Lung (tissue), 16 donors: ENCODE measurements around the gene CDC42EP3. TPM values are rescaled to one million over a fixed set of nuclear protein-coding genes. Genes with fewer than 3 reads are reported as not detected.

Experiments used
- ATAC-seq: fragments of 200-7000 bp; cut with Tn5 transposase; one replicate; pipeline ENCODE4 v1.9.1; 2020; ENCODE audit warnings: moderate number of reproducible peaks; ENCODE audit not compliant: insufficient read depth, low FRiP score
- DNase-seq, 3 donors: peaks; one replicate each; pipeline ENCODE4 v3.0.0-alpha.2; 2013 to 2017
- H3K27ac ChIP-seq, 2 donors: one replicate each; pipeline ENCODE4 v1.5.1; 2013; ENCODE audit warnings: mild to moderate bottlenecking in 2 of 2, moderate library complexity in 2 of 2, control low read depth in 1 of 2, inconsistent platforms in 1 of 2, low read depth in 1 of 2, low read length in 1 of 2
- H3K27me3 ChIP-seq, 3 donors: one replicate each; pipeline ENCODE4 v1.5.1; 2013; ENCODE audit warnings: low read length in 2 of 3; ENCODE audit not compliant: control insufficient read depth in 3 of 3, insufficient read depth in 3 of 3
- H3K36me3 ChIP-seq, 4 donors: one replicate each; pipeline ENCODE4 v1.5.1; 2013; ENCODE audit warnings: low read length in 4 of 4, mild to moderate bottlenecking in 1 of 4, moderate library complexity in 1 of 4; ENCODE audit not compliant: control insufficient read depth in 4 of 4, insufficient read depth in 4 of 4
- H3K4me1 ChIP-seq, 5 donors: one replicate each; pipeline ENCODE4 v1.5.1; 2013; ENCODE audit warnings: low read length in 5 of 5, mild to moderate bottlenecking in 2 of 5, moderate library complexity in 1 of 5; ENCODE audit not compliant: control insufficient read depth in 5 of 5, insufficient read depth in 5 of 5
- H3K4me3 ChIP-seq: one replicate; pipeline ENCODE4 v1.5.1; 2013; ENCODE audit warnings: mild to moderate bottlenecking, control low read depth, moderate library complexity
- H3K9ac ChIP-seq, 2 donors: one replicate each; pipeline ENCODE4 v1.5.1; 2013; ENCODE audit warnings: low read length in 2 of 2, control low read depth in 1 of 2; ENCODE audit not compliant: insufficient read depth in 1 of 2
- H3K9me3 ChIP-seq, 4 donors: one replicate each; pipeline ENCODE4 v1.5.1; 2013; ENCODE audit warnings: low read length in 3 of 4, mild to moderate bottlenecking in 1 of 4, moderate library complexity in 1 of 4; ENCODE audit not compliant: control insufficient read depth in 4 of 4, insufficient read depth in 3 of 4
- WGBS, 2 donors: extraction: QIAGEN DNeasy Blood & Tissue Kit; methylation state at CpG; one replicate each; pipeline ENCODE4 v1.1.7; 2013; 5-methylcytosine and 5-hydroxymethylcytosine counted together
- long read RNA-seq, 5 donors: transcript quantifications; one replicate each; lab custom pipeline, GENCODE V29; 2026
- polyA plus RNA-seq, 2 donors: library from polyadenylated mRNA; stranded (reverse); fragments of 200-250 nt; gene quantifications; one replicate each; pipeline ENCODE4 v1.2.1, GENCODE V29; 2013
- total RNA-seq, 2 donors: library from RNA; depleted of rRNA in 1 of 2; stranded (reverse); fragments of >200 nt in 1 of 2; gene quantifications; one replicate each; pipeline ENCODE4 v1.2.1, GENCODE V29; 2014 to 2021
- TF ChIP-seq, protein P1 (sequence below): IDR thresholded peaks from 2 replicates; pipeline ENCODE4 v1.5.1; 2012; ENCODE audit warnings: mild to moderate bottlenecking; ENCODE audit errors: control extremely low read depth, extremely low read depth
- donor health status: control.
- donor health status: control.
- donor health status: Bipolar disorder and iron deficiency.
- donor health status: healthy.
- donor health status: DM: yes; HTN: yes; CAD: no.

Gene CDC42EP3
- total RNA-seq (10 to 100 TPM; 38.7 to 59.0 TPM), polyA plus RNA-seq (10 to 100 TPM; 22.9 to 37.4 TPM)
- long read RNA-seq, donor 1, full-length matches to known transcripts = 12 of 12 reads
- long read RNA-seq, donor 1, partial matches to known transcripts = 0 of 12 reads
- long read RNA-seq, donor 1, other reads (novel, unspliced or antisense) = 0 of 12 reads
- long read RNA-seq, donor 2, full-length matches to known transcripts = 4 of 4 reads
- long read RNA-seq, donor 2, partial matches to known transcripts = 0 of 4 reads
- long read RNA-seq, donor 2, other reads (novel, unspliced or antisense) = 0 of 4 reads
- long read RNA-seq, donor 3, full-length matches to known transcripts = 11 of 11 reads
- long read RNA-seq, donor 3, partial matches to known transcripts = 0 of 11 reads
- long read RNA-seq, donor 3, other reads (novel, unspliced or antisense) = 0 of 11 reads
- long read RNA-seq, donor 4, full-length matches to known transcripts = 3 of 3 reads
- long read RNA-seq, donor 4, partial matches to known transcripts = 0 of 3 reads
- long read RNA-seq, donor 4, other reads (novel, unspliced or antisense) = 0 of 3 reads
- long read RNA-seq, donor 5, full-length matches to known transcripts = 10 of 10 reads
- long read RNA-seq, donor 5, partial matches to known transcripts = 0 of 10 reads
- long read RNA-seq, donor 5, other reads (novel, unspliced or antisense) = 0 of 10 reads

DNA sequence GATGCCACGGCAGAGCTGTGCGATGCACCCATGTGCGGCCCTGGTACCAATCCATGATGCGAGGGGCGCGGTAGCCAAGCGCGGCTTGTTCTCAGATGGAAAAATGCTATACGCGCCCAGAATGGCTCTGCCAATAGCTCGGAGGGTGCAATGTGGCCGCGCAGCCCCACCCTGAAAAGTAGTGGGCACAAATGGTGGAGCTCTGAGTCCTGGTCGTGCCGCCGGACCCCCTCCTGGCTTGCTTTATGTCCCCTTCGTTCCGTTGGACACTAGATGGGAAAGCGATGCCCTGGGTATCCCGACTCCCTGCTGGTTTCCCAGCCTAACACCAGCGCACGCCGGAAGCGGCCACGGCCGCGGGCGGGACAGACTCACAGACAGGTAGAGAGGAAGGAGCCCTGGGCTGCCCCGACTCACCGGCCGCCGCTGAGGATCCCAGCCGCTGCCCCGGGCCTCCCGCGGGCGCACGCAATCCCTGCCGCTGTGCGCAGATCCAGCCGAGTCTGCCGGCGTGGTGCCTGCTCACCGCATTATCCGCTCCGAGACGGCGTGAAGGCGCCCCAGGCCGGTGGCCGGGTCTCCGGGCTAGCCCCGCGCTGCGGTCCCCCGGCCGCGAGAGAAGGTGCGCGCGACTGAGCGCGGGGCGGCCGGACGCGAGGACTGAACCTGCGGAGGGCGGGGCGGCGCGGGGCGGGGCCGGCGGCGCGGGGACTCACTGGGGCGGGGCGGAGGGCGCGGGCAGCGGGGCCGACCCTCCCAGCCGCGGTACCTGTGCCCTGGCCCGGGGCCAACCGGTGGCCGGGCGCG, at the start of gene CDC42EP3:
CDC42EP3 (minus strand) TSS at position 634 of the 807 bp plus-strand sequence. CDS start 25,055 bp downstream, outside the sequence.
- peak within 1 kb of the TSS; percentile 96 to 97 for H3K27ac ChIP-seq
- DNase-seq = peak; percentile 30 to 60 (median 52)
- no peaks in the 10 kb centered on the region for H3K27me3 ChIP-seq
- peak within 1 kb of the TSS in 1 of 2 donors; percentile 20 for H3K9ac ChIP-seq
- WGBS, 2 donors = 0 to 1% methylated on average over 46 to 90 of the region's 90 CpGs
- peak within 1 kb of the TSS; percentile 87 for H3K4me3 ChIP-seq
- TF ChIP-seq, protein P1, sequence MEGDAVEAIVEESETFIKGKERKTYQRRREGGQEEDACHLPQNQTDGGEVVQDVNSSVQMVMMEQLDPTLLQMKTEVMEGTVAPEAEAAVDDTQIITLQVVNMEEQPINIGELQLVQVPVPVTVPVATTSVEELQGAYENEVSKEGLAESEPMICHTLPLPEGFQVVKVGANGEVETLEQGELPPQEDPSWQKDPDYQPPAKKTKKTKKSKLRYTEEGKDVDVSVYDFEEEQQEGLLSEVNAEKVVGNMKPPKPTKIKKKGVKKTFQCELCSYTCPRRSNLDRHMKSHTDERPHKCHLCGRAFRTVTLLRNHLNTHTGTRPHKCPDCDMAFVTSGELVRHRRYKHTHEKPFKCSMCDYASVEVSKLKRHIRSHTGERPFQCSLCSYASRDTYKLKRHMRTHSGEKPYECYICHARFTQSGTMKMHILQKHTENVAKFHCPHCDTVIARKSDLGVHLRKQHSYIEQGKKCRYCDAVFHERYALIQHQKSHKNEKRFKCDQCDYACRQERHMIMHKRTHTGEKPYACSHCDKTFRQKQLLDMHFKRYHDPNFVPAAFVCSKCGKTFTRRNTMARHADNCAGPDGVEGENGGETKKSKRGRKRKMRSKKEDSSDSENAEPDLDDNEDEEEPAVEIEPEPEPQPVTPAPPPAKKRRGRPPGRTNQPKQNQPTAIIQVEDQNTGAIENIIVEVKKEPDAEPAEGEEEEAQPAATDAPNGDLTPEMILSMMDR = no peak
- H3K36me3 ChIP-seq = peaks cover 0 to 7% (median 0%) of the 10 kb centered on the region in 4 donors
- peaks cover 0 to 17% (median 8%) of the 10 kb centered on the region in 5 donors for H3K4me1 ChIP-seq
- ATAC-seq = peak; percentile 84
- H3K9me3 ChIP-seq = no peaks in the 10 kb centered on the region

DNA sequence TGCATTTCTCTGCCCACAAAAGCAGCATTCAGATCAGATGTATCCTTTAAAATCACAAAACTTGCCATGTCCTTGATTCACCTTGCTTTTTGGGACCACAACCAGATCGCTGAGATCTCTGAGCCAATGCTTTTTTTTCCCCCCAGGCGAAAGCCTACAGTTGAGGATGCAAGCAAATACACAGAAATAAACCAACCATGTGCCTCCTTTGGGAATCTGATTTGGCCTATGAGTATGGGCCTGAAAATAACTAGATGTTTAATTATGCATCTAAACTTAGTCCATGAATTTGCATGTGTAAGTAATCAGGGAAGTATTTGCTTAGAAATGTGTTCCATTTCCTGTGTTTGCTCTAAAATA, 49.7 kb upstream of the CDC42EP3 start:
- Histone ChIP-seq H3K27ac (no peak overlapping the region), H3K9ac (no peak overlapping the region), H3K4me1 (peaks cover 0 to 4% (median 0%) of the 10 kb centered on the region in 5 donors), H3K9me3 (no peaks in the 10 kb centered on the region), H3K36me3 (no peaks in the 10 kb centered on the region), H3K4me3 (no peak overlapping the region), H3K27me3 (no peaks in the 10 kb centered on the region)
- 93 to 99% methylated on average over 2 of the region's 2 CpGs for WGBS, 2 donors
- TF ChIP-seq, protein P1 = no peak
- DNase-seq (no peak), ATAC-seq (no peak)

- Histone ChIP-seq H3K27ac (no peak overlapping the region), H3K9ac (no peak overlapping the region)
- TF ChIP-seq, protein P1 = no peak
These were observed 49.2 kb upstream of the CDC42EP3 start for GRCh38 chr2:37720533-37721200.

More at GRCh38 chr2:37720533-37721200, 49.2 kb upstream of the CDC42EP3 start:
- H3K27me3 ChIP-seq = no peaks in the 10 kb centered on the region
- no peak overlapping the region for H3K4me3 ChIP-seq
- no peaks in the 10 kb centered on the region for H3K9me3 ChIP-seq
- H3K4me1 ChIP-seq = peaks cover 0 to 4% (median 0%) of the 10 kb centered on the region in 5 donors
- DNase-seq (no peak), ATAC-seq (no peak)
- WGBS, 2 donors = 55 to 66% methylated on average over 6 of the region's 6 CpGs
- no peaks in the 10 kb centered on the region for H3K36me3 ChIP-seq
